Breast epithelium (tissue), 4 donors: ENCODE results near the gene KIAA0513. TPM values are rescaled to one million over a fixed set of nuclear protein-coding genes. Genes with fewer than 3 reads are reported as not detected.

Experiments
- DNase-seq, 2 donors: peaks; one replicate each; pipeline ENCODE4 v3.0.0-alpha.2; 2019; ENCODE audit warnings: low spot score in 2 of 2
- H3K27ac ChIP-seq, 2 donors: fragments of 200-600 bp; sonication (generic) in 1 of 2; one replicate each; pipeline ENCODE4 v1.5.1; 2016 to 2019; ENCODE audit warnings: mild to moderate bottlenecking in 1 of 2
- H3K27me3 ChIP-seq, 2 donors: fragments of 200-600 bp; sonication (generic) in 1 of 2; one replicate each; pipeline versions ENCODE4 v1.5.1 to v1.6.0; 2017 to 2019; ENCODE audit warnings: control low read depth in 1 of 2, mild to moderate bottlenecking in 1 of 2
- H3K36me3 ChIP-seq: fragments of 200-600 bp; one replicate; pipeline ENCODE4 v1.5.1; 2019
- H3K4me1 ChIP-seq, 2 donors: fragments of 200-600 bp; sonication (generic); one replicate each; pipeline ENCODE4 v1.5.1; 2016 to 2019; ENCODE audit warnings: control low read depth in 1 of 2
- H3K4me3 ChIP-seq, 3 donors: fragments of 200-600 bp; sonication (generic); 1 replicate in 2 of 3; 2 replicates in 1 of 3; pipeline ENCODE4 v1.5.1; 2016 to 2019; ENCODE audit warnings: mild to moderate bottlenecking in 3 of 3, moderate library complexity in 2 of 3
- H3K9me3 ChIP-seq, 2 donors: fragments of 200-600 bp; sonication (generic) in 1 of 2; one replicate each; pipeline ENCODE4 v1.5.1; 2016 to 2019; ENCODE audit warnings: control low read depth in 1 of 2
- POLR2A ChIP-seq: fragments of 450-650 bp; IDR thresholded peaks from one replicate; pipeline ENCODE4 v1.6.1; 2016; ENCODE audit warnings: antibody characterized with exemption, mild to moderate bottlenecking, moderate library complexity
- POLR2AphosphoS5 ChIP-seq, 3 donors: sonication (generic); formaldehyde crosslinking; IDR thresholded peaks; one replicate each; pipeline ENCODE4 v1.6.1; 2017; ENCODE audit warnings: antibody characterized with exemption in 3 of 3
- intact Hi-C: fragments of 100-400 bp; cut with DNase I; formaldehyde crosslinking; loops from one replicate; pipeline ENCODE4 v1.15.1; 2023; ENCODE audit warnings: low total_unique reads
- total RNA-seq, 3 donors: library from RNA; depleted of rRNA; stranded (reverse); fragments of >200 nt; gene quantifications; one replicate each; pipeline ENCODE4 v1.1.0, GENCODE V29; 2016
- TF ChIP-seq, protein P1 (sequence below), 3 donors: fragments of 450-650 bp; IDR thresholded peaks; one replicate each; pipeline ENCODE4 v1.5.1; 2016 to 2017; ENCODE audit warnings: antibody characterized with exemption in 3 of 3, mild to moderate bottlenecking in 3 of 3, moderate library complexity in 3 of 3

Gene KIAA0513
- total RNA-seq, 3 donors from 2014 or later, result 7.6 to 16.2 (median 10.8) TPM

DNA sequence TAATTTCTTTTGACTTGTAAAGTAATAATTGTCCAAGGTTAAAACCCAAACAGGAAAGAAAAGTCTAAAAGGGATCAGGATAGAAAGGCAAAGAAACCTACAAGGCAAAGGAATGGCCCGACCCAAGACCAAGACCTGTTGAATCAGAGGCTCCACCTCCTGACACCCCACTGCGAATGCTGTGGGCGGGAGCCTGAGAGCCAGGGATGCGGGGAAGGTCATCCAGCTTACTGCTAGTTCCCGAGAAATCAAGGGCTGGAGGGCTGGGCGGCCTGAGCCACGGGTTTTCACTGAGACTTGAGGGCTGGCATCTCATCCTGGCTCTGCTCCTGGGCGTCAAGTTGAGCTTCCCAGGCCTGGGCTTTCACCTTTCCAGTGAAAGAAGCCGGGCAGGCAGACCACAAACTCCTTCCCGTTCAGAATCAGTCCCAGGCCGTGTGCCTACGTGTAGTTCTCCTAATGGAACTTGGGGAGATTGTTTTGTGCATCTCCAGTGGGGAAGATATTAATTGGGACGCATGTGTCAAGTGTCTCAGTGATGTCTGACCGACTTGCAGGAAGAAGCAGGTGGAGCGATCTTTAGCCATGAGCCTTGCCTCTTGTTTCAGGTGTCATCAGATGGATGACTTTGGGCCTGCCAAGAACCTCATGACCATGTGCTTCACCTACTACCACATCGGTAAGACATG, 47.8 kb downstream of the KIAA0513 start:
- TF ChIP-seq, protein P1, sequence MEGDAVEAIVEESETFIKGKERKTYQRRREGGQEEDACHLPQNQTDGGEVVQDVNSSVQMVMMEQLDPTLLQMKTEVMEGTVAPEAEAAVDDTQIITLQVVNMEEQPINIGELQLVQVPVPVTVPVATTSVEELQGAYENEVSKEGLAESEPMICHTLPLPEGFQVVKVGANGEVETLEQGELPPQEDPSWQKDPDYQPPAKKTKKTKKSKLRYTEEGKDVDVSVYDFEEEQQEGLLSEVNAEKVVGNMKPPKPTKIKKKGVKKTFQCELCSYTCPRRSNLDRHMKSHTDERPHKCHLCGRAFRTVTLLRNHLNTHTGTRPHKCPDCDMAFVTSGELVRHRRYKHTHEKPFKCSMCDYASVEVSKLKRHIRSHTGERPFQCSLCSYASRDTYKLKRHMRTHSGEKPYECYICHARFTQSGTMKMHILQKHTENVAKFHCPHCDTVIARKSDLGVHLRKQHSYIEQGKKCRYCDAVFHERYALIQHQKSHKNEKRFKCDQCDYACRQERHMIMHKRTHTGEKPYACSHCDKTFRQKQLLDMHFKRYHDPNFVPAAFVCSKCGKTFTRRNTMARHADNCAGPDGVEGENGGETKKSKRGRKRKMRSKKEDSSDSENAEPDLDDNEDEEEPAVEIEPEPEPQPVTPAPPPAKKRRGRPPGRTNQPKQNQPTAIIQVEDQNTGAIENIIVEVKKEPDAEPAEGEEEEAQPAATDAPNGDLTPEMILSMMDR (IDR thresholded peaks at IDR 0.05), result no peak
- TF ChIP-seq POLR2A (no peak), POLR2AphosphoS5 (IDR thresholded peaks at IDR 0.05) (no peak)
- Histone ChIP-seq H3K4me1 (no peaks in the 10 kb centered on the region), H3K27ac (no peak overlapping the region), H3K36me3 (no peaks in the 10 kb centered on the region), H3K9me3 (no peaks in the 10 kb centered on the region), H3K4me3 (no peak overlapping the region), H3K27me3 (no peaks in the 10 kb centered on the region)
- DNase-seq, result no peak
- intact Hi-C loops, result no loop called here

DNA sequence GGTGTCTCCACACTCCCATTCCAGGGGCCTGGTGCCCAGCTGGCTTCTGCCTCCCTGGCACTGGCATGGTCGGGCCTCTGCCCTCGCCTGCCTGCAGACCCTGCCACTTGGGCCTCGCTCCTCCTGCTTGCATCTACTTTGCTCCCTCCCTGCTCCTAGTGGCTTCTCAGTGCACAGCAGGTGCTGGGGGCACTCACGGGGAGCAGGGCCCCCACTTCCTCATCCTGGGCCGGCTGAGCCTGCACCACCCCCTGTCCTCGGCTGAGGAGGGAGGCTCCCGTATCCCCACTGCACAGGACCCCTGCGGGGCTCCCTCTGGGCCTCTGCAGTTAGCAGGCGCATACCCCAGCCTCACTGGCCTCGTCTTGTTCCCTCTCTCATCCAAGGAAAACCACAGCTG, 49.4 kb downstream of the KIAA0513 start:
- TF ChIP-seq, protein P1 (IDR thresholded peaks at IDR 0.05), result no peak
- no peak for TF ChIP-seq POLR2A
- TF ChIP-seq POLR2AphosphoS5 (IDR thresholded peaks at IDR 0.05), result no peak
- H3K4me1 ChIP-seq, result no peaks in the 10 kb centered on the region
- intact Hi-C loops, result no loop called here
- no peaks in the 10 kb centered on the region for H3K9me3 ChIP-seq
- H3K36me3 ChIP-seq, result no peaks in the 10 kb centered on the region
- no peaks in the 10 kb centered on the region for H3K27me3 ChIP-seq
- no peak for DNase-seq
- no peak overlapping the region for H3K4me3 ChIP-seq
- no peak overlapping the region for H3K27ac ChIP-seq

DNA sequence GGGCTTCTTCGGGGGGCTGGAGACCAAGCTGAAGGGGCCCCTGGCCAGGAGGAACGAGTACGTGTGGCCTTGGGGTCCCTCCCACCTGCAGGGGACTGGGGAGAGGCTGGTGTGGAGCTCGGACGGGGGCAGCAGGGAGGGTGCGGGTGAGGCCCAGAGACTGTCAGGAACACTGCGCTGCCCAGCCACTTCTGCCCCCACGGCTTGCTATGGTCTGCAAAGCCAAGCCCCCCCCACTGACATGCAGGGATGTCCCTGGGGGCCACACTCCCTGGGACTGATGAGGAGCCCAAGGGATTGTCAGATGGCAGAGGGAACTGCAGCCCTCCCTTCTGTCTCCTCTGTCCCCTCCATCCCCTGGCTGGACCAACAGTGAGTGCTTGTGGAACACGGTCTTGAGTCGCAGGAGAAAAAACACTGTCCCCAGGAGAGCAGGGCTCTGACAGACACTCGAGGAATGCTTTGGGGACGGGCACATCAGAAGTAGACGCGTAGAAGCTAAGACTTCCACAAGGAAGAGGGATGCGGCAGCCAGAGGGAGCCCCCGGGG, 50.1 kb downstream of the KIAA0513 start:
- Histone ChIP-seq H3K27ac (no peak overlapping the region), H3K27me3 (no peaks in the 10 kb centered on the region), H3K4me3 (no peak overlapping the region), H3K4me1 (no peaks in the 10 kb centered on the region), H3K36me3 (no peaks in the 10 kb centered on the region), H3K9me3 (no peaks in the 10 kb centered on the region)
- intact Hi-C loops, result no loop called here
- DNase-seq, result no peak
- TF ChIP-seq POLR2AphosphoS5 (IDR thresholded peaks at IDR 0.05), result no peak
- TF ChIP-seq, protein P1 (IDR thresholded peaks at IDR 0.05), result no peak
- no peak for TF ChIP-seq POLR2A

DNA sequence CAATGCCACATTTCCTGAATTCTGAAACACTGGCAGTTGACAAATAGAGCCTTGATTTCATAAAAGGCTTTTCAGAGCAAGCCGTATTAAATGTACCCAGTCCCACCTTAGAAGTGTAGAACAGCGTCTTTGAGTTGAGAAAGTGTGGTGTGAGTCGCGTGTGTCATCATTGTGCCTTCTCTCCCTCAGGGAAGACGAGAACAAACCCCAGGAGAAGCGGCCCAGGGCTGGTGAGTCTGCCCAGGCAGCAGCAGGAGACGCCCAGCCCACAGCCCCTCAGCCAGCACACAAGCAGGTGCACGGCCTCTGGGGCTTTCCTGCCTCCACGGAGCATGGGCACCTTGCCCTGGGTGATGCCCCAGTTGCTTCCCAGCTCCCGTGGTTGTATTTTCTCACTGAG, 50.6 kb downstream of the KIAA0513 start:
- Histone ChIP-seq H3K36me3 (no peaks in the 10 kb centered on the region), H3K9me3 (no peaks in the 10 kb centered on the region), H3K4me1 (no peaks in the 10 kb centered on the region), H3K27me3 (no peaks in the 10 kb centered on the region), H3K27ac (no peak overlapping the region), H3K4me3 (no peak overlapping the region)
- intact Hi-C loops, result no loop called here
- TF ChIP-seq POLR2A (no peak), POLR2AphosphoS5 (IDR thresholded peaks at IDR 0.05) (no peak)
- TF ChIP-seq, protein P1 (IDR thresholded peaks at IDR 0.05), result no peak
- DNase-seq, result no peak

DNA sequence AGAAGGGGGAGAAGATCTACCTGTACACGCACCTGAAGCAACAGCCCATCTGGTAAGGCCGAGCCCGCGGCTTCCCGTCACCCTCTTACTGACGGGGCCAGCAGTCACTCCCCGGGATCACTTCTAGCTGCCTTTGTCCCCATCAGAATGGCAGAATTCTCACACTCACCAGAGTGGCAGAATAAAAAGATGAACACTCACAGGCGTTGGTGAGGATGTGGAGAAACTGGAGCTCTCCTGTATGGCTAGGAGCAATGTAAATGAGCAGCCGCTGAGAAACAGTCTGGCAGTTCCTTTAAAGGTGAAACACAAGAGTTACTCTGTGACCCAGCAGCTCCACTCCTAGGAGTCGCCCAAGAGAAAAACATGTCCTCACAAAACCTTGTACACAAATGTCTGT, 51.4 kb downstream of the KIAA0513 start:
- H3K4me1 ChIP-seq, result no peaks in the 10 kb centered on the region
- no peaks in the 10 kb centered on the region for H3K9me3 ChIP-seq
- DNase-seq, result no peak
- no peak overlapping the region for H3K27ac ChIP-seq
- intact Hi-C loops, result no loop called here
- H3K4me3 ChIP-seq, result no peak overlapping the region
- H3K36me3 ChIP-seq, result no peaks in the 10 kb centered on the region
- no peaks in the 10 kb centered on the region for H3K27me3 ChIP-seq
- TF ChIP-seq POLR2A, result no peak
- TF ChIP-seq, protein P1 (IDR thresholded peaks at IDR 0.05), result no peak
- TF ChIP-seq POLR2AphosphoS5 (IDR thresholded peaks at IDR 0.05), result no peak
